Adipocyte (in vitro differentiated cells): Measurements from ENCODE around the gene TMEM91.
A peak's percentile ranks its signal among the peaks of the same experiment; 100 is the strongest.
"Not testable (repeated sequence)": the region's sequence is repeated elsewhere in the genome, so short reads cannot be mapped to it uniquely, and the experiment has no call there.

Experiments
- DNase-seq: peaks from one replicate; pipeline ENCODE4 v3.0.0-alpha.2; 2015; ENCODE audit warnings: low read depth
- H3K27me3 ChIP-seq: replicated peaks from 2 replicates; pipeline ENCODE4 v1.7.0; 2013; ENCODE audit warnings: mild to moderate bottlenecking, low read length, moderate library complexity; ENCODE audit not compliant: control insufficient read depth, insufficient read depth
- H3K36me3 ChIP-seq: 2 replicates; pipeline ENCODE4 v1.7.0; 2013; ENCODE audit warnings: low read length, mild to moderate bottlenecking, moderate library complexity; ENCODE audit not compliant: control insufficient read depth, insufficient read depth, severe bottlenecking
- H3K4me1 ChIP-seq: 2 replicates; pipeline ENCODE4 v1.7.0; 2013; ENCODE audit warnings: mild to moderate bottlenecking, low read length, moderate library complexity; ENCODE audit not compliant: control insufficient read depth, insufficient read depth
- H3K4me3 ChIP-seq: 2 replicates; pipeline ENCODE4 v1.7.0; 2013; ENCODE audit warnings: mild to moderate bottlenecking, low read length, moderate library complexity
- H3K9ac ChIP-seq: 2 replicates; pipeline ENCODE4 v1.7.0; 2013; ENCODE audit warnings: mild to moderate bottlenecking, low read length, moderate library complexity
- H3K9me3 ChIP-seq: 2 replicates; pipeline ENCODE4 v1.7.0; 2013; ENCODE audit warnings: mild to moderate bottlenecking, low read length, moderate library complexity; ENCODE audit not compliant: control insufficient read depth

The TMEM91 gene

DNA sequence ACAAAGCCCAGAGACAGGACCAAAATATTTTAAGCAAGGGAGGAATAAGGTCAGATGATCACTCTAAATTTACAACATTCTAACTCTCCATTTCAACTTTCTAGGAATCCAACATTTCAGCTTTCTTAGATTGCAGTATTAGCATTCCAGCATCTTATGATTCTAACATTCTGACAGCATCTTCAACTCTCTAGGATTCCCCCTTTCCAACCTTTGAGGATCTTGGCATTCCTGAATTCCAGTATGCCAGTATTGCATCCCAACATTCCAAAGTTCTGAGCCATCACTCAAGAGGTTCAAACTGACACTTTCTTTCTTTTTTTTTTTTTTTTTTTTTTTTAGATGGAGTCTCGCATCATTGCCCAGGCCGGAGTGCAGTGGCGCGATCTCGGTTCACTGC is 36.4 kb upstream of the TMEM91 start:
- Histone ChIP-seq H3K4me1 (no peaks in the 10 kb centered on the region), H3K36me3 (peaks cover 18% of the 10 kb centered on the region)
- no peak for DNase-seq

GRCh38 chr19:41341669-41342490 is 34.5 kb upstream of the TMEM91 start:
- Histone ChIP-seq H3K4me3 (no peak overlapping the region), H3K27me3 (no peaks in the 10 kb centered on the region), H3K9me3 (no peaks in the 10 kb centered on the region), H3K9ac (no peak overlapping the region), H3K4me1 (no peaks in the 10 kb centered on the region), H3K36me3 (peaks cover 18% of the 10 kb centered on the region)
- no peak for DNase-seq

More for the DNA sequence above, 36.4 kb upstream of the TMEM91 start:
- Histone ChIP-seq H3K27me3 (no peaks in the 10 kb centered on the region), H3K9ac (no peak overlapping the region), H3K9me3 (no peaks in the 10 kb centered on the region), H3K4me3 (no peak overlapping the region)

DNA sequence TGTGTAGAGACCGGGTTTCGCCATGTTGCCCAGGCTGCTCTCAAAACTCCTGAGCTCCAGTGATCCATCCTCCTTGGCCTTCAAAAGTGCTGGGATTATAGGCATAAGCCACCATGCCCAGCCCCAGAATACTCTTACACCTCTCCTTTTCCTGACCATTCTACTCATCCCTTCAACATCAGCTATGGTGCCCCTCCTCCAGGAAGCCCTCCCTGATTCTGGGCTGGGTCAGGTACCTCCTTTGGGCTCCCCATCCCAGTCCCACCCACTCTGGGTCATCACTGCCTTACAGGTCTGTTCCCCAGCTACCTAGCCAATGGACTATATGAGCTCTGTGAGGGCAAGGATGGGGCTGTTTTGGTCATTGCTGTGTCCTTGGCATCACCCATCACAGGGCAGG is 32.2 kb upstream of the TMEM91 start:
- H3K9ac ChIP-seq: no peak overlapping the region
- H3K4me1 ChIP-seq: no peaks in the 10 kb centered on the region
- H3K9me3 ChIP-seq: no peaks in the 10 kb centered on the region
- DNase-seq: no peak
- no peak overlapping the region for H3K4me3 ChIP-seq
- H3K36me3 ChIP-seq: peaks cover 18% of the 10 kb centered on the region
- no peaks in the 10 kb centered on the region for H3K27me3 ChIP-seq

DNA sequence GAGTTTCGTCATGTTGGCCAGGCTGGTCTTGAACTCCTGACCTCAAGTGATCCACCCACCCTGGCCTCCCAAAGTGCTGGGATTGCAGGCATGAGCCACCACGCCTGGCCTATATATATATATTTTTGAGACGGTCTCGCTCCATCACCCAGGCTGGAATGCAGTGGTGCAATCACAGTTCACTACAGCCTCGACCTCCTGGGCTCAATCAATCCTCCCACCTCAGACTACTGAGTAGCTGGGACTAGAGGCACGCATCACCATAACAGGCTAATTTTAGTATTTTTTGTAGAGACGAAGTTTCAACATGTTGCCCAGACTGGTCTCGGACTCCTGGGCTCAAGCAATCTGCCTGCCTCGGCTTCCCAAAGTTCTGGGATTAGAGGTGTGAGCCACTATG is 29.4 kb upstream of the TMEM91 start:
- H3K9ac ChIP-seq, H3K36me3 ChIP-seq, DNase-seq, H3K27me3 ChIP-seq, H3K9me3 ChIP-seq, H3K4me3 ChIP-seq: not testable (repeated sequence)
- peaks cover 12% of the 10 kb centered on the region for H3K4me1 ChIP-seq

- Histone ChIP-seq H3K9ac (peak overlapping the region; percentile 87), H3K4me1 (peaks cover 14% of the 10 kb centered on the region), H3K9me3 (no peaks in the 10 kb centered on the region), H3K27me3 (no peaks in the 10 kb centered on the region), H3K4me3 (peak overlapping the region; percentile 91), H3K36me3 (no peaks in the 10 kb centered on the region)
- peak; percentile 32 for DNase-seq
Measured at GRCh38 chr19:41350735-41351338, 25.5 kb upstream of the TMEM91 start.

GRCh38 chr19:41351339-41352245 is 24.7 kb upstream of the TMEM91 start:
- H3K9ac ChIP-seq: peak overlapping the region; percentile 87
- no peaks in the 10 kb centered on the region for H3K9me3 ChIP-seq
- no peaks in the 10 kb centered on the region for H3K27me3 ChIP-seq
- H3K4me3 ChIP-seq: peak overlapping the region; percentile 91
- DNase-seq: peak; percentile 79
- peaks cover 14% of the 10 kb centered on the region for H3K4me1 ChIP-seq
- no peaks in the 10 kb centered on the region for H3K36me3 ChIP-seq

DNA sequence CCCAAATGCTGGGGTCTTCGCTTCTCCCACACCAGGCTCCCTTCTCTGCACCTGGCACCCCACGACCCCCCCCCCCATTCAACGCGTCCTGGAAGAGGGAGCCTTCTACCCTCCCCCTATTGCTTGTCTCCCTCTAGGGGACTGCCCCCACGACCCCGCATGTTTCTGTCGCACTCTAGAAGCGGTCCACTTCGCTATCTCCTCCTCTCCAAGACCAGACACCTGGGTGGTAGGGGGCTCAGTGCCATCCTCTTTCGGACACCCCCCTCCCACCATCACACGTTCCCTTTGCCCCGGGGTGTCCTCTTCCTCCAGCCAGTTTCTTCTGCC is 24.1 kb upstream of the TMEM91 start:
- no peaks in the 10 kb centered on the region for H3K27me3 ChIP-seq

GRCh38 chr19:41352609-41353465 is 23.5 kb upstream of the TMEM91 start:
- Histone ChIP-seq H3K9ac (peak overlapping the region; percentile 87), H3K4me3 (peak overlapping the region; percentile 91), H3K4me1 (peaks cover 14% of the 10 kb centered on the region), H3K36me3 (no peaks in the 10 kb centered on the region), H3K27me3 (no peaks in the 10 kb centered on the region), H3K9me3 (no peaks in the 10 kb centered on the region)
- DNase-seq: peak; percentile 79

More for the DNA sequence above, 24.1 kb upstream of the TMEM91 start:
- Histone ChIP-seq H3K9me3 (no peaks in the 10 kb centered on the region), H3K36me3 (no peaks in the 10 kb centered on the region), H3K4me1 (peaks cover 14% of the 10 kb centered on the region), H3K4me3 (peak overlapping the region; percentile 91), H3K9ac (peak overlapping the region; percentile 87)
- no peak for DNase-seq

DNA sequence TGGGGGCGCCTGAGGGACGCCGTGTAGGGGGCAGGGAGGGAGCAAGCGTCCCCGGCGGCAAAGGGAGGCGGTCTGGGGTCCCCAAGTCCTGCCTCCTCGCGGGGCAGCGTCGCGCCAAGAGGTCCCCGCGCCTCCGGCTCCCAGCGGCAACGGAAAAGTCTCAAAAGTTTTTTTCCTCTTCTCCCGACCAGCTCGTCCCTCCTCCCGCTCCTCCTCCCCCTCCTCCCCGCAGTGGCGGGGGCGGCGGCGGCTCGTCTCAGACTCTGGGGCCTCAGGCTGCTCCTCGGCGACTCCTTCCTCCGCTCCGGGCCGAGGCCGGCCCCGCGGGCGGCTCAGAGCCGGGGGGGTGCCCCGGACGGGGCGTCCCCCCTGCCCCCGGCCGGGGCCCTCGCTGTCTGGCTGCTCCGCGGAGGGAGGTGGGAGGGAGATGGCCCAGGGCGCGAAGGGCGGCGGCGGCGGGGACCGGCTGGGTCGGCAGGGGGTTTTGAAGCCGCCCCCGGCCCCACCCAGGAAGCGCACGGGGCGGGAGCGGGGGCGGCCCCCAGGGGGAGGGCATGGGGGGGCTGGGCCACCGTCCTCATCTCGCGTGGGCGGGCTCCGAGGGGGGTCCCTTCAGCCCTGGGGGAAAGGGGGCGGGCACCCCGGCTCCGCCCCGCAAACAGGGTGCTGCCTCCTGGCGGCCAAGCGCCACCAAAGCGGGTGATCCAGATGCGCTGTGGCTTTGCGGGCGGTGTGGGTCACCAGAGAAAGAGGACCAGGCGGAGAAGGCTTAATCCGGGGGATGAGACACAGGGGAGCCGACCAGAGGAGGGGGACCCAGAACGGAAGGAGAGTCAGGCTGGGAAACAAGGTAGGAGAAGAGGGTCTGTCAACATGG is 22.6 kb upstream of the TMEM91 start, which contains the start of gene TGFB1:
TSS of gene TGFB1 (minus strand) at position 457 of the 877 bp plus-strand sequence. CDS start 878 bp downstream, outside the sequence.
- Histone ChIP-seq H3K36me3 (no peaks in the 10 kb centered on the region), H3K4me1 (peaks cover 14% of the 10 kb centered on the region), H3K9ac (peak within 1 kb of the TSS; percentile 87), H3K4me3 (peak within 1 kb of the TSS; percentile 91), H3K9me3 (no peaks in the 10 kb centered on the region), H3K27me3 (no peaks in the 10 kb centered on the region)
- peak; percentile 96 for DNase-seq
